Neural progenitor cell (in vitro differentiated cells): ENCODE results near the gene ATXN1L. TPM values are rescaled to one million over a fixed set of nuclear protein-coding genes. Genes with fewer than 3 reads are reported as not detected.
"Not testable (repeated sequence)": the region's sequence is repeated elsewhere in the genome, so short reads cannot be mapped to it uniquely, and the experiment has no call there.

ENCODE experiments used
- DNase-seq: peaks from one replicate; pipeline ENCODE4 v3.0.0-alpha.2; 2016; ENCODE audit warnings: low spot score
- H2AFZ ChIP-seq: fragments of 200-600 bp; sonication (generic); replicated peaks from 2 replicates; pipeline ENCODE4 v1.6.1; 2016; ENCODE audit warnings: antibody characterized with exemption
- H3F3A ChIP-seq: fragments of 200-600 bp; sonication (generic); 2 replicates; pipeline ENCODE4 v1.6.1; 2016; ENCODE audit warnings: antibody characterized with exemption, low read depth
- H3K27ac ChIP-seq: fragments of 200-600 bp; sonication (generic); 2 replicates; pipeline ENCODE4 v1.5.1; 2016; ENCODE audit warnings: mild to moderate bottlenecking
- H3K27me3 ChIP-seq: fragments of 200-600 bp; sonication (generic); 2 replicates; pipeline ENCODE4 v1.6.1; 2016; ENCODE audit warnings: mild to moderate bottlenecking, moderate library complexity
- H3K36me3 ChIP-seq: fragments of 200-600 bp; sonication (generic); 2 replicates; pipeline ENCODE4 v1.5.1; 2016
- H3K4me1 ChIP-seq: fragments of 200-600 bp; sonication (generic); 2 replicates; pipeline ENCODE4 v1.6.1; 2016; ENCODE audit warnings: mixed run types
- H3K4me2 ChIP-seq: fragments of 200-600 bp; sonication (generic); 2 replicates; pipeline ENCODE4 v1.6.1; 2016
- H3K4me3 ChIP-seq: fragments of 200-600 bp; sonication (generic); 2 replicates; pipeline ENCODE4 v1.5.1; 2016
- H3K79me2 ChIP-seq: fragments of 200-600 bp; sonication (generic); 2 replicates; pipeline ENCODE4 v1.6.1; 2016; ENCODE audit warnings: low read depth
- H3K9ac ChIP-seq: fragments of 200-600 bp; sonication (generic); 2 replicates; pipeline ENCODE4 v1.6.1; 2016
- H3K9me3 ChIP-seq: fragments of 200-600 bp; sonication (generic); 2 replicates; pipeline ENCODE4 v1.5.1; 2016; ENCODE audit warnings: low read depth
- H4K20me1 ChIP-seq: fragments of 200-600 bp; sonication (generic); 2 replicates; pipeline ENCODE4 v1.6.1; 2016; ENCODE audit warnings: low read depth
- H3K27ac Mint-ChIP-seq: 3 replicates; pipeline ENCODE4 v1.8.0; 2021; ENCODE audit warnings: mixed read lengths
- H3K27me3 Mint-ChIP-seq: 2 replicates; pipeline ENCODE4 v1.8.0; 2022; ENCODE audit warnings: low read depth, mild to moderate bottlenecking, inconsistent platforms, moderate library complexity, mixed read lengths; ENCODE audit not compliant: insufficient read depth
- H3K36me3 Mint-ChIP-seq: 3 replicates; pipeline ENCODE4 v1.8.0; 2021; ENCODE audit warnings: mixed read lengths
- H3K4me1 Mint-ChIP-seq: 3 replicates; pipeline ENCODE4 v1.8.0; 2021; ENCODE audit warnings: mixed read lengths
- H3K4me3 Mint-ChIP-seq: 3 replicates; pipeline ENCODE4 v1.8.0; 2021; ENCODE audit warnings: mild to moderate bottlenecking, moderate library complexity, mixed read lengths
- H3K9me3 Mint-ChIP-seq: 3 replicates; pipeline ENCODE4 v1.8.0; 2020; ENCODE audit warnings: mixed read lengths
- EZH2 ChIP-seq: fragments of 200-600 bp; sonication (generic); IDR thresholded peaks from 2 replicates; pipeline ENCODE4 v1.6.1; 2017; ENCODE audit warnings: antibody characterized with exemption, mild to moderate bottlenecking, moderate library complexity
- total RNA-seq: library from RNA; depleted of rRNA; stranded (reverse); fragments of >200 nt; gene quantifications from 2 replicates; pipeline ENCODE4 v1.2.3, GENCODE V29; 2015; ENCODE audit warnings: low replicate concordance

The ATXN1L gene
- total RNA-seq, 1 donor from 2014 or later = 19.8 TPM

- H3K27ac Mint-ChIP-seq = no peak overlapping the region
- no peak for TF ChIP-seq EZH2
Observed at GRCh38 chr16:71904239-71904638, 58.5 kb downstream of the ATXN1L start.

DNA sequence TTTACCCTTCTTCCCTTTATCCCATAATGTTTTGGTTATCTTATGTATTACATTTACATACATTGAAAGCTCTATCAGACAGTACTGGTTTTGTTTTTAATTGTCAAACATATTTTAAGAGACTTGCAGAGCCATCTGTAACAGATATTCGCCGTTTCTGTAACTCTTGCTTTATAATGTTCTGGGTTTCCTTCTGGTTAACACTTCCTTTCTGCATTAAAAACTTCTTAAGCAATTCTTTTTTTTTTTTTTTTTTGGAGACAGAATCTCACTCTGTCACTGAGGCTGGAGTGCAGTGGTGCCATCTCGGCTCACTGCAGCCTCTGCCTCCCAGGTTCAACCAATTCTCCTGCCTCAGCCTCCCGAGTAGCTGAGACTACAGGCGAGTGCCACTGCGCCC is 60.0 kb downstream of the ATXN1L start:
- H4K20me1 ChIP-seq = peaks cover 100% of the 10 kb centered on the region
- H3K4me2 ChIP-seq, H3K27me3 Mint-ChIP-seq, H3F3A ChIP-seq, H3K36me3 ChIP-seq, H3K9me3 ChIP-seq, H3K4me3 Mint-ChIP-seq, H3K9ac ChIP-seq, H3K4me1 ChIP-seq, H3K4me1 Mint-ChIP-seq, H3K27ac Mint-ChIP-seq, DNase-seq, H3K27ac ChIP-seq, H2AFZ ChIP-seq, H3K27me3 ChIP-seq, H3K4me3 ChIP-seq: not testable (repeated sequence)
- H3K79me2 ChIP-seq = peaks cover 100% of the 10 kb centered on the region
- Mint-ChIP-seq H3K36me3 (peaks cover 66% of the 10 kb centered on the region), H3K9me3 (peaks cover 42% of the 10 kb centered on the region)

More at GRCh38 chr16:71904239-71904638, 58.5 kb downstream of the ATXN1L start:
- DNase-seq = no peak
- Histone ChIP-seq H3F3A (peaks cover 6% of the 10 kb centered on the region), H3K4me2 (no peak overlapping the region), H3K27me3 (no peaks in the 10 kb centered on the region), H3K4me1 (peaks cover 6% of the 10 kb centered on the region), H4K20me1 (peaks cover 100% of the 10 kb centered on the region), H2AFZ (no peak overlapping the region), H3K79me2 (peaks cover 100% of the 10 kb centered on the region), H3K4me3 (no peak overlapping the region), H3K27ac (no peak overlapping the region), H3K9ac (no peak overlapping the region), H3K36me3 (peaks cover 8% of the 10 kb centered on the region), H3K9me3 (no peaks in the 10 kb centered on the region)
- peaks cover 2% of the 10 kb centered on the region for H3K4me1 Mint-ChIP-seq
- peaks cover 58% of the 10 kb centered on the region for H3K36me3 Mint-ChIP-seq
- H3K9me3 Mint-ChIP-seq = peaks cover 39% of the 10 kb centered on the region
- H3K27me3 Mint-ChIP-seq = peaks cover 4% of the 10 kb centered on the region
- H3K4me3 Mint-ChIP-seq = no peak overlapping the region

Other genes with a start within 250 kb of the ATXN1L start
- gene MARVELD3, start 219.8 kb upstream of the ATXN1L start, total RNA-seq = 2.0 and 2.2 TPM in 2 replicates
- 11.7 and 12.9 TPM in 2 replicates for gene PHLPP2, start 121.3 kb upstream of the ATXN1L start, total RNA-seq
- gene AP1G1, start 37.1 kb upstream of the ATXN1L start, total RNA-seq = 59.3 and 72.6 TPM in 2 replicates
- 10.3 and 23.6 TPM in 2 replicates for gene ZNF821, start 38.2 kb downstream of the ATXN1L start, total RNA-seq
- gene IST1, start 49.6 kb downstream of the ATXN1L start, total RNA-seq = 376 and 400 TPM in 2 replicates
- gene PKD1L3, start 154.4 kb downstream of the ATXN1L start, total RNA-seq = 0.03 and 0.04 TPM in 2 replicates
- gene DHODH, start 162.8 kb downstream of the ATXN1L start, total RNA-seq = 7.2 and 12.1 TPM in 2 replicates
- gene HP, start 208.5 kb downstream of the ATXN1L start, total RNA-seq = not detected in 2 replicates
- 0.37 TPM in 1 of 2 replicates, not detected in the other for gene HPR, start 217.2 kb downstream of the ATXN1L start, total RNA-seq
- gene TXNL4B, start 247.6 kb downstream of the ATXN1L start, total RNA-seq = 12.0 and 23.4 TPM in 2 replicates
- gene DHX38, start 247.9 kb downstream of the ATXN1L start, total RNA-seq = 31.6 and 53.2 TPM in 2 replicates